Endothelial cell of umbilical vein (primary cell): ENCODE data around the gene OPCML. TPM values are rescaled to one million over a fixed set of nuclear protein-coding genes. Genes with fewer than 3 reads are reported as not detected.

Experiments used
- BruUV-seq: library from RNA; stranded (reverse); fragments of 400-500 nt; replicated peaks from 2 replicates; lab custom pipeline; 2021; lab: Mats Ljungman, UMichigan
- CTCF ChIA-PET: fragments of 300-600, 350-600 bp; sonication (Branson Sonifier 250); formaldehyde crosslinking; loops from one replicate; lab custom pipeline; 2021; ENCODE audit warnings: antibody characterized with exemption, inconsistent platforms; lab: Charles Lee
- POLR2A ChIA-PET: fragments of 300-600, 350-600 bp; sonication (Branson Sonifier 250); formaldehyde crosslinking; loops from one replicate; lab custom pipeline; 2021; ENCODE audit warnings: antibody characterized with exemption, inconsistent platforms; lab: Charles Lee
- DNase-seq: peaks from one replicate; pipeline ENCODE4 v3.0.0-alpha.2; 2011; ENCODE audit warnings: low read depth, low spot score
- FAIRE-seq: peaks from 2 replicates; lab custom pipeline; 2011; peaks lifted over from hg19 to GRCh38; lab: Jason Lieb, UNC
- H2AFZ ChIP-seq: 2 replicates; pipeline ENCODE4 v1.6.0; 2012; ENCODE audit warnings: low read depth, low read length, control low read depth, inconsistent platforms
- H3K27ac ChIP-seq: 2 replicates; pipeline ENCODE4 v1.5.1; 2011; ENCODE audit warnings: low read depth, mild to moderate bottlenecking, control low read depth, low read length, moderate library complexity; ENCODE audit not compliant: insufficient read depth
- H3K27me3 ChIP-seq, 2 experiments: 2 replicates each; pipeline versions ENCODE4 v1.6.0 to v1.6.1; 2011; ENCODE audit warnings: low read length in 2 of 2, mixed read lengths in 1 of 2; ENCODE audit not compliant: control insufficient read depth in 2 of 2, insufficient read depth in 2 of 2
- H3K36me3 ChIP-seq, 2 experiments: 2 replicates in 1 of 2; 3 replicates in 1 of 2; pipeline ENCODE4 v1.5.1; 2011; ENCODE audit warnings: low read length in 2 of 2, mild to moderate bottlenecking in 1 of 2, moderate library complexity in 1 of 2; ENCODE audit not compliant: control insufficient read depth in 2 of 2, insufficient read depth in 2 of 2; ENCODE audit errors: extremely low read depth in 1 of 2
- H3K4me1 ChIP-seq: 3 replicates; pipeline ENCODE4 v1.5.1; 2011; ENCODE audit warnings: mild to moderate bottlenecking, low read length; ENCODE audit not compliant: control insufficient read depth, insufficient read depth; ENCODE audit errors: extremely low read depth
- H3K4me2 ChIP-seq: 2 replicates; pipeline ENCODE4 v1.6.1; 2011; ENCODE audit warnings: low read length, control low read depth, mixed read lengths; ENCODE audit not compliant: insufficient read depth
- H3K4me3 ChIP-seq, 3 experiments: fragments of 200-600 bp in 1 of 3; sonication (generic), shearing (Covaris generic) in 1 of 3; replicated peaks in 1 of 3; 2 replicates each; pipeline ENCODE4 v1.5.1; 2011 to 2016; ENCODE audit warnings: control low read depth in 3 of 3, low read length in 3 of 3, mild to moderate bottlenecking in 2 of 3, inconsistent platforms in 1 of 3, low read depth in 1 of 3, moderate library complexity in 1 of 3; ENCODE audit not compliant: insufficient read depth in 1 of 3
- H3K79me2 ChIP-seq: 2 replicates; pipeline ENCODE4 v1.6.0; 2012; ENCODE audit warnings: low read length, inconsistent platforms; ENCODE audit not compliant: control insufficient read depth, insufficient read depth
- H3K9ac ChIP-seq: replicated peaks from 2 replicates; pipeline ENCODE3; 2011; ENCODE audit warnings: low read length, control low read depth; ENCODE audit not compliant: insufficient read depth; ENCODE audit errors: extremely low read depth
- H3K9me1 ChIP-seq: replicated peaks from 3 replicates; pipeline ENCODE4 v1.6.0; 2011; ENCODE audit warnings: mild to moderate bottlenecking, low read length; ENCODE audit not compliant: control insufficient read depth, insufficient read depth; ENCODE audit errors: extremely low read depth
- H3K9me3 ChIP-seq: replicated peaks from 2 replicates; pipeline ENCODE4 v1.5.1; 2012; ENCODE audit warnings: low read length, inconsistent platforms; ENCODE audit not compliant: control insufficient read depth, insufficient read depth
- H4K20me1 ChIP-seq: replicated peaks from 2 replicates; pipeline ENCODE3; 2011; ENCODE audit warnings: mild to moderate bottlenecking, low read length; ENCODE audit not compliant: control insufficient read depth, insufficient read depth; ENCODE audit errors: extremely low read depth
- EZH2 ChIP-seq: IDR thresholded peaks from 2 replicates; pipeline ENCODE4 v1.6.1; 2012; ENCODE audit warnings: borderline replicate concordance, low read depth, mild to moderate bottlenecking, moderate library complexity, low read length, inconsistent platforms; ENCODE audit not compliant: severe bottlenecking
- FOS ChIP-seq: IDR thresholded peaks from 2 replicates; pipeline ENCODE4 v1.6.1; 2011; ENCODE audit warnings: mild to moderate bottlenecking, low read length, moderate library complexity, borderline replicate concordance; ENCODE audit not compliant: insufficient read depth
- GATA2 ChIP-seq: IDR thresholded peaks from 2 replicates; pipeline ENCODE4 v1.7.0; 2011; ENCODE audit warnings: low read depth, mild to moderate bottlenecking, moderate library complexity, mixed read lengths, low read length; ENCODE audit not compliant: insufficient read length, insufficient read depth
- JUN ChIP-seq: IDR thresholded peaks from 2 replicates; pipeline ENCODE4 v1.6.1; 2011; ENCODE audit warnings: borderline replicate concordance, low read depth; ENCODE audit not compliant: insufficient read length, insufficient read depth
- MYC ChIP-seq: IDR thresholded peaks from one replicate; pipeline ENCODE4 v1.6.1; 2011; ENCODE audit warnings: mild to moderate bottlenecking, low read depth, low read length
- POLR2A ChIP-seq: IDR thresholded peaks from 2 replicates; pipeline ENCODE4 v1.6.1; 2012; ENCODE audit warnings: low read depth, mild to moderate bottlenecking, control low read depth, low read length
- POLR2AphosphoS5 ChIP-seq: IDR thresholded peaks from 2 replicates; pipeline ENCODE4 v1.6.1; 2012; ENCODE audit warnings: low read depth, mild to moderate bottlenecking, control low read depth, low read length, moderate library complexity; ENCODE audit not compliant: insufficient read depth
- dilution Hi-C: fragments of 300-500 bp; cut with MboI; formaldehyde crosslinking; loops from one replicate; pipeline ENCODE4 v1.15.0; 2019; ENCODE audit warnings: low sequenced_read_pairs; ENCODE audit not compliant: extremely low pct_ligation_motif_present
- intact Hi-C: fragments of 100-400 bp; cut with micrococcal nuclease; formaldehyde crosslinking; loops from one replicate; pipeline ENCODE4 v1.10.0; 2022
- polyA plus RNA-seq, 4 experiments: library from polyadenylated mRNA; depleted of rRNA in 3 of 4; stranded (reverse) in 3 of 4; unstranded in 1 of 4; fragments of >200 nt; gene quantifications; 2 replicates each; pipeline versions ENCODE4 v1.2.1 to v1.2.3, GENCODE V29; 2011 to 2012; ENCODE audit warnings: missing spikeins in 1 of 4
- total RNA-seq: library from RNA; stranded (reverse); gene quantifications from 2 replicates; pipeline ENCODE4 v1.2.3, GENCODE V29; 2021
- TF ChIP-seq, protein P1 (sequence below), 2 donors: IDR thresholded peaks; 1 replicate in 1 of 2; 2 replicates in 1 of 2; pipeline ENCODE4 v1.5.1; 2011; ENCODE audit warnings: low read length in 2 of 2, mild to moderate bottlenecking in 2 of 2, moderate library complexity in 2 of 2, control low read depth in 1 of 2, inconsistent platforms in 1 of 2, low read depth in 1 of 2; ENCODE audit not compliant: insufficient read depth in 1 of 2; ENCODE audit errors: extremely low read depth in 1 of 2
- TF ChIP-seq, protein P2 (sequence below): IDR thresholded peaks from 2 replicates; pipeline ENCODE4 v1.6.1; 2011; ENCODE audit not compliant: insufficient read depth, insufficient read length

Gene OPCML
- total and polyA plus RNA-seq, 2 donors (not counting 3 experiments of a cell fraction or from before 2014, with no cell fraction given), result not detected

DNA sequence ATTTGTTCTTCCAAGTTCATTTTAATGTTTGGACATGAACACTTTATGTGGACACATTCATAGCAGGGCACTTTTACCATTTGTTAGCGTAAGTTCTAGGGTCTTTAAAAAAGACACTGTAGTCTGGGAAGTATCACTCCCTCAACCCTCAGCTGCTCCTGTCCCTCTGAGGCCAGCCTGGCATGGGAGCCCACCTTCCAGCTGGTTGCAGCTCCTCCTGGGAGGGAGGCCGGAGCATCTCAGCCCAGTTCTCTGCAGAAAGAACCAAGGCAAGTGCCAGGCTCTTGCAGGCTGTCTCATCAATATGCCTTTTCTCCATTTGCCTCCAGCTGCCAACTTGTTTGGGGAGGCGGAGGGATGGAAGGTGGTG lies 150.6 kb downstream of the OPCML start:
- dilution Hi-C loops (no loop called here), intact Hi-C loops (no loop called here)
- TF ChIP-seq, protein P1, sequence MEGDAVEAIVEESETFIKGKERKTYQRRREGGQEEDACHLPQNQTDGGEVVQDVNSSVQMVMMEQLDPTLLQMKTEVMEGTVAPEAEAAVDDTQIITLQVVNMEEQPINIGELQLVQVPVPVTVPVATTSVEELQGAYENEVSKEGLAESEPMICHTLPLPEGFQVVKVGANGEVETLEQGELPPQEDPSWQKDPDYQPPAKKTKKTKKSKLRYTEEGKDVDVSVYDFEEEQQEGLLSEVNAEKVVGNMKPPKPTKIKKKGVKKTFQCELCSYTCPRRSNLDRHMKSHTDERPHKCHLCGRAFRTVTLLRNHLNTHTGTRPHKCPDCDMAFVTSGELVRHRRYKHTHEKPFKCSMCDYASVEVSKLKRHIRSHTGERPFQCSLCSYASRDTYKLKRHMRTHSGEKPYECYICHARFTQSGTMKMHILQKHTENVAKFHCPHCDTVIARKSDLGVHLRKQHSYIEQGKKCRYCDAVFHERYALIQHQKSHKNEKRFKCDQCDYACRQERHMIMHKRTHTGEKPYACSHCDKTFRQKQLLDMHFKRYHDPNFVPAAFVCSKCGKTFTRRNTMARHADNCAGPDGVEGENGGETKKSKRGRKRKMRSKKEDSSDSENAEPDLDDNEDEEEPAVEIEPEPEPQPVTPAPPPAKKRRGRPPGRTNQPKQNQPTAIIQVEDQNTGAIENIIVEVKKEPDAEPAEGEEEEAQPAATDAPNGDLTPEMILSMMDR (IDR thresholded peaks at IDR 0.05; ENCODE audit: extremely low read depth in 1 of 2, insufficient read depth in 1 of 2, low read depth in 1 of 2, low read length in 2 of 2), result no peak
- TF ChIP-seq FOS (no peak), JUN (no peak), POLR2A (no peak), EZH2 (no peak), POLR2AphosphoS5 (no peak), MYC (no peak), GATA2 (no peak)
- TF ChIP-seq, protein P2, sequence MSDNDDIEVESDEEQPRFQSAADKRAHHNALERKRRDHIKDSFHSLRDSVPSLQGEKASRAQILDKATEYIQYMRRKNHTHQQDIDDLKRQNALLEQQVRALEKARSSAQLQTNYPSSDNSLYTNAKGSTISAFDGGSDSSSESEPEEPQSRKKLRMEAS, result no peak
- POLR2A ChIA-PET, result no interaction called here
- H4K20me1 ChIP-seq, result no peaks in the 10 kb centered on the region
- CTCF ChIA-PET, result no interaction called here
- no peak overlapping the region for H3K27ac ChIP-seq
- H3K4me1 ChIP-seq, result no peaks in the 10 kb centered on the region
- BruUV-seq, result no TSS peak
- H3K4me3 ChIP-seq, result no peak overlapping the region
- no peak overlapping the region for H3K9ac ChIP-seq
- H3K27me3 ChIP-seq, result no peaks in the 10 kb centered on the region
- H3K79me2 ChIP-seq, result no peaks in the 10 kb centered on the region
- no peak overlapping the region for H3K4me2 ChIP-seq
- FAIRE-seq (no peak), DNase-seq (no peak)
- H2AFZ ChIP-seq, result no peak overlapping the region
- H3K9me1 ChIP-seq, result no peaks in the 10 kb centered on the region
- peaks cover 7% of the 10 kb centered on the region for H3K9me3 ChIP-seq
- H3K36me3 ChIP-seq, result no peaks in the 10 kb centered on the region
